GM18951 (cell line): ENCODE results near the gene RALGAPA1.
"Not testable (repeated sequence)": the region's sequence is repeated elsewhere in the genome, so short reads cannot be mapped to it uniquely, and the experiment has no call there.

Experiments used
- POLR2A ChIP-seq: IDR thresholded peaks from 4 replicates; pipeline ENCODE4 v1.6.1; 2011; ENCODE audit warnings: mild to moderate bottlenecking; ENCODE audit not compliant: insufficient read length, insufficient read depth; ENCODE audit errors: extremely low read depth
- in situ Hi-C: fragments of 300-500 bp; cut with MboI; formaldehyde crosslinking; loops from one replicate; pipeline ENCODE4 v1.12.0; 2022; ENCODE audit warnings: low sequenced_read_pairs, mixed read lengths, inconsistent platforms; ENCODE audit not compliant: unreplicated experiment

The RALGAPA1 gene

GRCh38 chr14:35829449-35829848, 20.4 kb upstream of the RALGAPA1 start:
- in situ Hi-C loops: no loop called here
- TF ChIP-seq POLR2A: no peak

- in situ Hi-C loops: no loop called here
Measured at GRCh38 chr14:35827678-35828472, 18.8 kb upstream of the RALGAPA1 start.

GRCh38 chr14:35826952-35827416, 17.9 kb upstream of the RALGAPA1 start:
- no peak for TF ChIP-seq POLR2A
- in situ Hi-C loops: no loop called here

More at GRCh38 chr14:35827678-35828472, 18.8 kb upstream of the RALGAPA1 start:
- TF ChIP-seq POLR2A: no peak

- peak; percentile 94 for TF ChIP-seq POLR2A
- in situ Hi-C loops: no loop called here
Measured at GRCh38 chr14:35826218-35826951, 17.3 kb upstream of the RALGAPA1 start, which contains the start of gene BRMS1L. Gene BRMS1L, plus strand, starts transcription at chr14:35826338. Its CDS starts 179 bp downstream, at chr14:35826517.

GRCh38 chr14:35825968-35826217, 16.8 kb upstream of the RALGAPA1 start:
- TF ChIP-seq POLR2A: no peak
- in situ Hi-C loops: no loop called here

GRCh38 chr14:35824446-35825165, 15.5 kb upstream of the RALGAPA1 start:
- in situ Hi-C loops: not testable (repeated sequence)

- no peak for TF ChIP-seq POLR2A
- in situ Hi-C loops: no loop called here
Measured at GRCh38 chr14:35822501-35822900, 13.4 kb upstream of the RALGAPA1 start.

- TF ChIP-seq POLR2A: no peak
- in situ Hi-C loops: no loop called here
Measured at GRCh38 chr14:35821564-35822411, 12.7 kb upstream of the RALGAPA1 start.

GRCh38 chr14:35819591-35820540, 10.8 kb upstream of the RALGAPA1 start:
- in situ Hi-C loops: no loop called here

GRCh38 chr14:35818346-35819115, 9.4 kb upstream of the RALGAPA1 start:
- in situ Hi-C loops: no loop called here
- TF ChIP-seq POLR2A: no peak

More at GRCh38 chr14:35819591-35820540, 10.8 kb upstream of the RALGAPA1 start:
- TF ChIP-seq POLR2A: no peak

GRCh38 chr14:35814371-35815005, 5.4 kb upstream of the RALGAPA1 start:
- no peak for TF ChIP-seq POLR2A
- in situ Hi-C loops: no loop called here
